WTC11 (cell line): ENCODE measurements around the gene HSD11B1L. TPM values are rescaled to one million over a fixed set of nuclear protein-coding genes. Genes with fewer than 3 reads are reported as not detected.

Experiments
- ATAC-seq: fragments of 200-7000 bp; cut with Tn5 transposase; 2 replicates; pipeline ENCODE4 v1.10.0; 2021; ENCODE audit warnings: mild to moderate bottlenecking, moderate library complexity
- CTCF ChIA-PET: fragments of 300-600 bp; sonication (Branson Sonifier 250); formaldehyde crosslinking; loops from one replicate; lab custom pipeline; 2021; ENCODE audit warnings: antibody characterized with exemption; lab: Charles Lee
- POLR2A ChIA-PET: fragments of 350-600 bp; sonication (Branson Sonifier 250); formaldehyde crosslinking; loops from one replicate; lab custom pipeline; 2021; ENCODE audit warnings: antibody characterized with exemption; lab: Charles Lee
- DNase-seq: peaks from one replicate; pipeline ENCODE4 v3.0.0; 2021; ENCODE audit warnings: low spot score
- H3K27ac Mint-ChIP-seq: 2 replicates; pipeline ENCODE4 v1.8.0; 2021; ENCODE audit warnings: mixed read lengths
- H3K27me3 Mint-ChIP-seq: 2 replicates; pipeline ENCODE4 v1.8.0; 2021; ENCODE audit warnings: low read depth, mild to moderate bottlenecking, moderate library complexity, mixed read lengths
- H3K36me3 Mint-ChIP-seq: 2 replicates; pipeline ENCODE4 v1.8.0; 2021; ENCODE audit warnings: mixed read lengths
- H3K4me1 Mint-ChIP-seq: 2 replicates; pipeline ENCODE4 v1.8.0; 2022; ENCODE audit warnings: mixed read lengths
- H3K4me3 Mint-ChIP-seq: 2 replicates; pipeline ENCODE4 v1.8.0; 2021; ENCODE audit warnings: mild to moderate bottlenecking, moderate library complexity, mixed read lengths
- H3K9me3 Mint-ChIP-seq: 2 replicates; pipeline ENCODE4 v1.8.0; 2021; ENCODE audit warnings: mixed read lengths
- ARID4B ChIP-seq: sonication (generic); formaldehyde crosslinking; IDR thresholded peaks from 2 replicates; pipeline ENCODE4 v1.8.0; 2023; ENCODE audit warnings: missing genetic modification reagents, mild to moderate bottlenecking, borderline replicate concordance
- ATF3 ChIP-seq: sonication (generic); formaldehyde crosslinking; conservative IDR thresholded peaks from 2 replicates; pipeline ENCODE4 v1.8.1; 2022; ENCODE audit warnings: mild to moderate bottlenecking, missing genetic modification reagents
- CBFB ChIP-seq: sonication (generic); formaldehyde crosslinking; IDR thresholded peaks from 2 replicates; pipeline ENCODE4 v1.8.1; 2022; ENCODE audit warnings: mild to moderate bottlenecking, low read depth, missing genetic modification reagents
- E2F1 ChIP-seq: sonication (generic); formaldehyde crosslinking; IDR thresholded peaks from 2 replicates; pipeline ENCODE4 v1.8.0; 2022; ENCODE audit warnings: mild to moderate bottlenecking, missing genetic modification reagents
- E2F5 ChIP-seq: sonication (generic); formaldehyde crosslinking; IDR thresholded peaks from 2 replicates; pipeline ENCODE4 v1.8.1; 2022; ENCODE audit warnings: mild to moderate bottlenecking, moderate library complexity, missing genetic modification reagents
- GABPB1 ChIP-seq: sonication (generic); formaldehyde crosslinking; IDR thresholded peaks from 2 replicates; pipeline ENCODE4 v1.8.1; 2023; ENCODE audit warnings: mild to moderate bottlenecking, missing genetic modification reagents
- HMGA2 ChIP-seq: fragments of 250-450 bp; sonication (Bioruptor Pico); IDR thresholded peaks from 2 replicates; pipeline ENCODE4 v1.4.0; 2021; ENCODE audit warnings: mild to moderate bottlenecking, moderate library complexity
- NR3C1 ChIP-seq: sonication (generic); formaldehyde crosslinking; conservative IDR thresholded peaks from 2 replicates; pipeline ENCODE4 v1.8.1; 2023; ENCODE audit warnings: low read depth, mild to moderate bottlenecking, missing genetic modification reagents
- ZNF232 ChIP-seq: sonication (generic); formaldehyde crosslinking; IDR thresholded peaks from 2 replicates; pipeline ENCODE4 v1.8.0; 2022; ENCODE audit warnings: mild to moderate bottlenecking, missing genetic modification reagents
- total RNA-seq: library from RNA; stranded (reverse); gene quantifications from 3 replicates; pipeline ENCODE4 v1.2.3, GENCODE V29; 2021
- TF ChIP-seq, protein P1 (sequence below): sonication (generic); formaldehyde crosslinking; IDR thresholded peaks from 2 replicates; pipeline ENCODE4 v1.8.0; 2023; ENCODE audit warnings: mild to moderate bottlenecking, missing genetic modification reagents
- TF ChIP-seq, protein P2 (sequence below): sonication (generic); formaldehyde crosslinking; IDR thresholded peaks from 2 replicates; pipeline ENCODE4 v1.8.1; 2022; ENCODE audit warnings: missing genetic modification reagents, borderline replicate concordance
- TF ChIP-seq, protein P3 (sequence below): fragments of 200-600 bp; IDR thresholded peaks from 2 replicates; pipeline ENCODE4 v1.8.0; 2022; ENCODE audit warnings: antibody characterized with exemption

The HSD11B1L gene
- total RNA-seq, 1 experiment from 2014 or later = 11.8 TPM

- POLR2A ChIA-PET = interaction anchor here (1.0 to 1.4 kb wide), 2 partner anchors 28 to 29 kb away, joined by 3 to 4 read pairs; no protein-coding TSS in a partner anchor
- peak overlapping the region; percentile 89 for H3K27ac Mint-ChIP-seq
- peaks cover 18% of the 10 kb centered on the region for H3K36me3 Mint-ChIP-seq
- CTCF ChIA-PET = interaction anchor here (2.5 to 3.4 kb wide), 2 partner anchors 29 to 32 kb away, joined by 22 to 27 read pairs; partner anchors contain the start of gene RPL36
- H3K4me1 Mint-ChIP-seq = peaks cover 16% of the 10 kb centered on the region
- H3K27me3 Mint-ChIP-seq = no peaks in the 10 kb centered on the region
- ATAC-seq = no peak
- H3K9me3 Mint-ChIP-seq = no peaks in the 10 kb centered on the region
- peak; percentile 96 for TF ChIP-seq GABPB1 (CRISPR knock-in tag)
- TF ChIP-seq, protein P1, sequence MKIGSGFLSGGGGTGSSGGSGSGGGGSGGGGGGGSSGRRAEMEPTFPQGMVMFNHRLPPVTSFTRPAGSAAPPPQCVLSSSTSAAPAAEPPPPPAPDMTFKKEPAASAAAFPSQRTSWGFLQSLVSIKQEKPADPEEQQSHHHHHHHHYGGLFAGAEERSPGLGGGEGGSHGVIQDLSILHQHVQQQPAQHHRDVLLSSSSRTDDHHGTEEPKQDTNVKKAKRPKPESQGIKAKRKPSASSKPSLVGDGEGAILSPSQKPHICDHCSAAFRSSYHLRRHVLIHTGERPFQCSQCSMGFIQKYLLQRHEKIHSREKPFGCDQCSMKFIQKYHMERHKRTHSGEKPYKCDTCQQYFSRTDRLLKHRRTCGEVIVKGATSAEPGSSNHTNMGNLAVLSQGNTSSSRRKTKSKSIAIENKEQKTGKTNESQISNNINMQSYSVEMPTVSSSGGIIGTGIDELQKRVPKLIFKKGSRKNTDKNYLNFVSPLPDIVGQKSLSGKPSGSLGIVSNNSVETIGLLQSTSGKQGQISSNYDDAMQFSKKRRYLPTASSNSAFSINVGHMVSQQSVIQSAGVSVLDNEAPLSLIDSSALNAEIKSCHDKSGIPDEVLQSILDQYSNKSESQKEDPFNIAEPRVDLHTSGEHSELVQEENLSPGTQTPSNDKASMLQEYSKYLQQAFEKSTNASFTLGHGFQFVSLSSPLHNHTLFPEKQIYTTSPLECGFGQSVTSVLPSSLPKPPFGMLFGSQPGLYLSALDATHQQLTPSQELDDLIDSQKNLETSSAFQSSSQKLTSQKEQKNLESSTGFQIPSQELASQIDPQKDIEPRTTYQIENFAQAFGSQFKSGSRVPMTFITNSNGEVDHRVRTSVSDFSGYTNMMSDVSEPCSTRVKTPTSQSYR (CRISPR knock-in tag) = no peak
- TF ChIP-seq, all 79 proteins: peak for 1
- no peak for DNase-seq
- H3K4me3 Mint-ChIP-seq = peak overlapping the region; percentile 97
These were observed 37.9 kb downstream of the HSD11B1L start for GRCh38 chr19:5718579-5719273.

DNA sequence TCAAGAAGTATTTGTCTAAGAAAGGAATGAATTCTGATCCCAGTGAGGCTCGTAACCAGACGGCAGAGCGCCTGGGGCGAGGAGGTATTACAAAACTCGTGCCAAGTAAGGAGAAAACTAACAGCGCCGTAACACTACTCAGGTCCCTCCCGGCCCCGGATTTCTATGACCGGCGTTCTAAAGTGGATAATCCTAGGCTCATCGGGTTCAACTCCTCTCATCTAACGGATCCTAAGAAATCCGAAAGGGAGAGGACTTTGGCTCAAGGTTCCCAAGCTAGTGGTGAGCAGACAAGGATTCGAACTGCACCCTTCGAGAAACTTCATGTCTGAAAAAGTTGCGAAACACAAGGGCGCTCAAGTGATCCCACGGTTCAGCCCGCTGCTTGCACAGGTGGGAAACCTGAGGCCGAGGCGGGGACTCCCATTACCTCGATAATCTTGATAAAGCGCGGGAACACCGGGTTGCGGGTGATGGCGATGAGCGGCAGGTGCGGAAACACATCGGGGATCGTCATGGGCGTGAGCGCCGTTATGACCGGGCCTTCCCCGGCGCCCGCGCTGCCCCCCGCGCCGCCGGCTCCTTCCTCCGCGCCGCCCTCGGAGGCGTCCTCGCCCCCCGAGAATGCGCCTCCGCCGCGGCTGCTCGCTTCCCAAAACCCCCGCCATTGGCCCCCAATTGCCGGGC lies 38.6 kb downstream of the HSD11B1L start:
- Mint-ChIP-seq H3K36me3 (peaks cover 14% of the 10 kb centered on the region), H3K9me3 (no peaks in the 10 kb centered on the region), H3K4me1 (peaks cover 16% of the 10 kb centered on the region), H3K27ac (peak overlapping the region; percentile 89), H3K4me3 (peak overlapping the region; percentile 97), H3K27me3 (no peaks in the 10 kb centered on the region)
- ATAC-seq (no peak), DNase-seq (no peak)
- ChIA-PET POLR2A (interaction anchor here (0.6 to 1.8 kb wide), 8 partner anchors 15 to 235 kb away, joined by 3 to 14 read pairs (median 4); partner anchors contain the start of genes DUS3L and RPL36), CTCF (interaction anchor here (1.0 to 3.4 kb wide), 8 partner anchors 14 to 184 kb away, joined by 3 to 27 read pairs (median 4); partner anchors contain the start of genes NDUFA11 and RPL36)
- TF ChIP-seq ARID4B (CRISPR knock-in tag) (0 out of 2 replicates have a peak, but pooled peaks have one; percentile 9), E2F1 (CRISPR knock-in tag) (no peak)

- ATAC-seq (peak; percentile 91), DNase-seq (peak; percentile 98)
- Mint-ChIP-seq H3K4me3 (peak within 1 kb of the TSS; percentile 97), H3K36me3 (peaks cover 14% of the 10 kb centered on the region), H3K4me1 (peaks cover 16% of the 10 kb centered on the region), H3K27me3 (peaks cover 5% of the 10 kb centered on the region), H3K27ac (peak within 1 kb of the TSS; percentile 98), H3K9me3 (no peaks in the 10 kb centered on the region)
- CTCF ChIA-PET = interaction anchor here (0.8 to 3.4 kb wide), 16 partner anchors 8 to 184 kb away, joined by 3 to 27 read pairs (median 3); partner anchors contain the start of genes NDUFA11 and RPL36
- POLR2A ChIA-PET = interaction anchor here (0.6 to 1.8 kb wide), 8 partner anchors 14 to 236 kb away, joined by 3 to 14 read pairs (median 4); partner anchors contain the start of genes DUS3L, RPL36, SAFB and SAFB2
- TF ChIP-seq E2F5 (CRISPR knock-in tag) = peak; percentile 74; the same call in 1 of the 2 replicates
- peak; percentile 90 for TF ChIP-seq ZNF232 (CRISPR knock-in tag)
- TF ChIP-seq, protein P2, sequence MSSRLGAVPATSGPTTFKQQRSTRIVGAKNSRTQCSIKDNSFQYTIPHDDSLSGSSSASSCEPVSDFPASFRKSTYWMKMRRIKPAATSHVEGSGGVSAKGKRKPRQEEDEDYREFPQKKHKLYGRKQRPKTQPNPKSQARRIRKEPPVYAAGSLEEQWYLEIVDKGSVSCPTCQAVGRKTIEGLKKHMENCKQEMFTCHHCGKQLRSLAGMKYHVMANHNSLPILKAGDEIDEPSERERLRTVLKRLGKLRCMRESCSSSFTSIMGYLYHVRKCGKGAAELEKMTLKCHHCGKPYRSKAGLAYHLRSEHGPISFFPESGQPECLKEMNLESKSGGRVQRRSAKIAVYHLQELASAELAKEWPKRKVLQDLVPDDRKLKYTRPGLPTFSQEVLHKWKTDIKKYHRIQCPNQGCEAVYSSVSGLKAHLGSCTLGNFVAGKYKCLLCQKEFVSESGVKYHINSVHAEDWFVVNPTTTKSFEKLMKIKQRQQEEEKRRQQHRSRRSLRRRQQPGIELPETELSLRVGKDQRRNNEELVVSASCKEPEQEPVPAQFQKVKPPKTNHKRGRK (CRISPR knock-in tag) = no peak
- no peak for TF ChIP-seq HMGA2 (CRISPR knock-in tag)
- TF ChIP-seq CBFB (CRISPR knock-in tag) = peak; percentile 77; the same call in 1 of the 2 replicates
- TF ChIP-seq, protein P3, sequence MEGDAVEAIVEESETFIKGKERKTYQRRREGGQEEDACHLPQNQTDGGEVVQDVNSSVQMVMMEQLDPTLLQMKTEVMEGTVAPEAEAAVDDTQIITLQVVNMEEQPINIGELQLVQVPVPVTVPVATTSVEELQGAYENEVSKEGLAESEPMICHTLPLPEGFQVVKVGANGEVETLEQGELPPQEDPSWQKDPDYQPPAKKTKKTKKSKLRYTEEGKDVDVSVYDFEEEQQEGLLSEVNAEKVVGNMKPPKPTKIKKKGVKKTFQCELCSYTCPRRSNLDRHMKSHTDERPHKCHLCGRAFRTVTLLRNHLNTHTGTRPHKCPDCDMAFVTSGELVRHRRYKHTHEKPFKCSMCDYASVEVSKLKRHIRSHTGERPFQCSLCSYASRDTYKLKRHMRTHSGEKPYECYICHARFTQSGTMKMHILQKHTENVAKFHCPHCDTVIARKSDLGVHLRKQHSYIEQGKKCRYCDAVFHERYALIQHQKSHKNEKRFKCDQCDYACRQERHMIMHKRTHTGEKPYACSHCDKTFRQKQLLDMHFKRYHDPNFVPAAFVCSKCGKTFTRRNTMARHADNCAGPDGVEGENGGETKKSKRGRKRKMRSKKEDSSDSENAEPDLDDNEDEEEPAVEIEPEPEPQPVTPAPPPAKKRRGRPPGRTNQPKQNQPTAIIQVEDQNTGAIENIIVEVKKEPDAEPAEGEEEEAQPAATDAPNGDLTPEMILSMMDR = peak; percentile 35; the same call in 1 of the 2 replicates
- no peak for TF ChIP-seq ATF3 (CRISPR knock-in tag)
- TF ChIP-seq NR3C1 (CRISPR knock-in tag) = no peak
These were observed 39.3 kb downstream of the HSD11B1L start, which contains the start of the genes CATSPERD and LONP1 for GRCh38 chr19:5719961-5720790. Gene CATSPERD, plus strand, starts transcription at chr19:5720637. Its CDS starts 101 bp downstream, at chr19:5720738. Gene LONP1, minus strand, starts transcription at chr19:5720146. Its CDS starts 14 bp downstream, at chr19:5720132.
